ENCODE measurements around the gene SETD1B. TPM values are rescaled to one million over a fixed set of nuclear protein-coding genes. Genes with fewer than 3 reads are reported as not detected.

Gene SETD1B
- total RNA-seq, 1 donor from 2014 or later, result 7.9 TPM

- H3K27ac ChIP-seq (replicated peaks), result peak overlapping the region; percentile 77
- no peak for TF ChIP-seq CTCF (IDR thresholded peaks at IDR 0.05; ENCODE audit: borderline replicate concordance)
- no peaks in the 10 kb centered on the region for H3K27me3 ChIP-seq (ENCODE audit: low read depth)
- DNase-seq, result no peak
- H3K36me3 ChIP-seq, result peaks cover 62% of the 10 kb centered on the region
- H3K9me3 ChIP-seq (replicated peaks), result no peaks in the 10 kb centered on the region
- intact Hi-C loops (cut with micrococcal nuclease), result no loop called here
- H3K4me1 ChIP-seq, result peaks cover 59% of the 10 kb centered on the region
- H3K4me3 ChIP-seq, result peak overlapping the region; percentile 68
These were observed 7.1 kb downstream of the SETD1B start for GRCh38 chr12:121810833-121811433.

GRCh38 chr12:121811434-121812319 is 7.9 kb downstream of the SETD1B start:
- no peaks in the 10 kb centered on the region for H3K27me3 ChIP-seq (ENCODE audit: low read depth)
- peaks cover 51% of the 10 kb centered on the region for H3K4me1 ChIP-seq
- TF ChIP-seq CTCF (IDR thresholded peaks at IDR 0.05; ENCODE audit: borderline replicate concordance), result peak; percentile 100
- intact Hi-C loops (cut with micrococcal nuclease), result no loop called here
- peak overlapping the region; percentile 77 for H3K27ac ChIP-seq (replicated peaks)
- peak overlapping the region; percentile 68 for H3K4me3 ChIP-seq
- H3K36me3 ChIP-seq, result peaks cover 69% of the 10 kb centered on the region
- H3K9me3 ChIP-seq (replicated peaks), result no peaks in the 10 kb centered on the region
- DNase-seq, result peak; percentile 74

- intact Hi-C loops (cut with micrococcal nuclease), result no loop called here
- Histone ChIP-seq H3K36me3 (peaks cover 76% of the 10 kb centered on the region), H3K4me3 (peak overlapping the region; percentile 68), H3K4me1 (peaks cover 44% of the 10 kb centered on the region), H3K9me3 (replicated peaks) (no peaks in the 10 kb centered on the region), H3K27ac (replicated peaks) (peak overlapping the region; percentile 77), H3K27me3 (ENCODE audit: low read depth) (no peaks in the 10 kb centered on the region)
- TF ChIP-seq CTCF (IDR thresholded peaks at IDR 0.05; ENCODE audit: borderline replicate concordance), result peak; percentile 53
- DNase-seq, result peak; percentile 83
These were observed 8.6 kb downstream of the SETD1B start for GRCh38 chr12:121812320-121812871.

- H3K27me3 ChIP-seq (ENCODE audit: low read depth), result no peaks in the 10 kb centered on the region
- peak overlapping the region; percentile 68 for H3K4me3 ChIP-seq
- H3K36me3 ChIP-seq, result peaks cover 80% of the 10 kb centered on the region
- no peak for TF ChIP-seq CTCF (IDR thresholded peaks at IDR 0.05; ENCODE audit: borderline replicate concordance)
- peaks cover 41% of the 10 kb centered on the region for H3K4me1 ChIP-seq
- DNase-seq, result no peak
- H3K9me3 ChIP-seq (replicated peaks), result no peaks in the 10 kb centered on the region
- H3K27ac ChIP-seq (replicated peaks), result peak overlapping the region; percentile 77
- intact Hi-C loops (cut with micrococcal nuclease), result no loop called here
These were observed 9.4 kb downstream of the SETD1B start for GRCh38 chr12:121812921-121813896.

- Histone ChIP-seq H3K9me3 (replicated peaks) (no peaks in the 10 kb centered on the region), H3K27me3 (ENCODE audit: low read depth) (no peaks in the 10 kb centered on the region), H3K4me1 (peaks cover 41% of the 10 kb centered on the region), H3K4me3 (no peak overlapping the region), H3K27ac (replicated peaks) (no peak overlapping the region), H3K36me3 (peaks cover 80% of the 10 kb centered on the region)
- TF ChIP-seq CTCF (IDR thresholded peaks at IDR 0.05; ENCODE audit: borderline replicate concordance), result no peak
- intact Hi-C loops (cut with micrococcal nuclease), result no loop called here
- DNase-seq, result no peak
These were observed 10.1 kb downstream of the SETD1B start for GRCh38 chr12:121813951-121814350.
